Activated CD8-positive, alpha-beta memory T cell treated with anti-CD3 and anti-CD28 coated beads, Interleukin-2, amount 10 ng/mL, durations not matched to agents 7 days and 5 days (primary cell): ENCODE measurements around the gene ERCC1. TPM values are rescaled to one million over a fixed set of nuclear protein-coding genes. Genes with fewer than 3 reads are reported as not detected.

Experiments
- ATAC-seq: fragments of 150-1000 bp; cut with Tn5 transposase; one replicate; pipeline ENCODE4 v1.10.0; 2021; ENCODE audit warnings: moderate library complexity
- CTCF ChIA-PET: fragments of 350-600 bp; sonication (Branson Sonifier 250); formaldehyde crosslinking; loops from one replicate; lab custom pipeline; 2021; ENCODE audit warnings: antibody characterized with exemption; lab: Charles Lee
- DNase-seq: peaks from one replicate; pipeline ENCODE4 v3.0.0-alpha.2; 2020
- H3K27ac Mint-ChIP-seq: one replicate; pipeline ENCODE4 v1.8.0; 2021; ENCODE audit warnings: mild to moderate bottlenecking, mixed read lengths
- H3K27me3 Mint-ChIP-seq: one replicate; pipeline ENCODE4 v1.8.0; 2021; ENCODE audit warnings: mixed read lengths
- H3K36me3 Mint-ChIP-seq: one replicate; pipeline ENCODE4 v1.8.0; 2021; ENCODE audit warnings: mild to moderate bottlenecking, mixed read lengths
- H3K4me1 Mint-ChIP-seq: one replicate; pipeline ENCODE4 v1.8.0; 2021; ENCODE audit warnings: mixed read lengths
- H3K4me3 Mint-ChIP-seq: one replicate; pipeline ENCODE4 v1.8.0; 2021; ENCODE audit warnings: mild to moderate bottlenecking, moderate library complexity, mixed read lengths
- H3K9me3 Mint-ChIP-seq: one replicate; pipeline ENCODE4 v1.8.0; 2022; ENCODE audit warnings: low read depth, mixed read lengths
- total RNA-seq, 2 experiments: library from RNA; stranded (reverse); gene quantifications; one replicate each; pipeline ENCODE4 v1.2.3, GENCODE V29; 2021

Gene ERCC1
- total RNA-seq, 2 experiments from 2014 or later, result 62.5 to 73.4 TPM

DNA sequence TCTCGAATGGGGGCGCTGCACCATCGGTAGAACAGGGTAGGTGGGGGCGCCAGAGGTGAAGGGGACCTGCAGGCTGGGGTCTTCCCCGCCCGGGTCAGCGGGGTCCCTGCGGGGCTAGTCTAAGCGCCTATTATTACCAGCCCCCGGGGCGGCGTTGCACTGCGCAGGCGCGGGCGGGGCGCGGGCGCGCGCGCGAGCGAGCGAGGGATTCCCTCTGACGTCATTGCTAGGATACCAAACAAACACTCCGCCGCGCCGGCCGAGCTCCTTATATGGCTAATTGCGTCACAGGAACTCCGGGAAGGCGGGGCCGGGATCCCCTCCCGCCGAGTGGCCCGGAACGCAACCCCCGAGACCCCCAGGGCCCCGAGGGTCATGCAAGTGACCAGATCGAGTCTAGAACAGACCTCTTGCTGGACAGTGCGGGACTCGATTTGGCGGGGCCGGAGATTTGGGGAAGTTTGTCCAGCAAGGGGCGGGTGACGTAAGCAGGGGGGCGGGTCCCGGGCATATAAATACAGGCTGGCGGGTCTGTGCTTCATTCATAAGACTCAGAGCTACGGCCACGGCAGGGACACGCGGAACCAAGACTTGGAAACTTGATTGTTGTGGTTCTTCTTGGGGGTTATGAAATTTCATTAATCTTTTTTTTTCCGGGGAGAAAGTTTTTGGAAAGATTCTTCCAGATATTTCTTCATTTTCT lies 43.9 kb upstream of the ERCC1 start, which contains the start of gene FOSB:
Gene FOSB, plus strand, starts transcription at position 541 of the 703 bp plus-strand sequence. CDS start 591 bp downstream, outside the sequence.
- Mint-ChIP-seq H3K27ac (peak within 1 kb of the TSS; percentile 96), H3K4me3 (peak within 1 kb of the TSS; percentile 86), H3K4me1 (peaks cover 23% of the 10 kb centered on the region), H3K9me3 (no peaks in the 10 kb centered on the region), H3K27me3 (peaks cover 16% of the 10 kb centered on the region), H3K36me3 (no peaks in the 10 kb centered on the region)
- CTCF ChIA-PET, result interaction anchor here (0.6 to 6.9 kb wide), 18 partner anchors 8 to 301 kb away, joined by 3 to 111 read pairs (median 4); partner anchors contain the start of genes QPCTL, SIX5 and SNRPD2
- peak; percentile 96 for DNase-seq
- ATAC-seq, result peak; percentile 8

GRCh38 chr19:45467115-45467455 lies 43.4 kb upstream of the ERCC1 start:
- Mint-ChIP-seq H3K27ac (peak overlapping the region; percentile 56), H3K36me3 (no peaks in the 10 kb centered on the region), H3K4me3 (peak overlapping the region; percentile 86), H3K9me3 (no peaks in the 10 kb centered on the region), H3K27me3 (peaks cover 11% of the 10 kb centered on the region), H3K4me1 (peaks cover 23% of the 10 kb centered on the region)
- ATAC-seq (no peak), DNase-seq (no peak)
- CTCF ChIA-PET, result interaction anchor here (0.6 to 6.9 kb wide), 17 partner anchors 9 to 302 kb away, joined by 3 to 111 read pairs (median 3); partner anchors contain the start of gene SIX5

GRCh38 chr19:45464852-45465441 lies 41.2 kb upstream of the ERCC1 start:
- Mint-ChIP-seq H3K9me3 (no peaks in the 10 kb centered on the region), H3K27me3 (peaks cover 10% of the 10 kb centered on the region), H3K4me3 (no peak overlapping the region), H3K27ac (no peak overlapping the region), H3K4me1 (peaks cover 16% of the 10 kb centered on the region), H3K36me3 (no peaks in the 10 kb centered on the region)
- CTCF ChIA-PET, result interaction anchor here (2.0 to 6.9 kb wide), 2 partner anchors 14 to 25 kb away, joined by 10 to 111 read pairs; no protein-coding TSS in a partner anchor
- ATAC-seq, result no peak
- no peak for DNase-seq

DNA sequence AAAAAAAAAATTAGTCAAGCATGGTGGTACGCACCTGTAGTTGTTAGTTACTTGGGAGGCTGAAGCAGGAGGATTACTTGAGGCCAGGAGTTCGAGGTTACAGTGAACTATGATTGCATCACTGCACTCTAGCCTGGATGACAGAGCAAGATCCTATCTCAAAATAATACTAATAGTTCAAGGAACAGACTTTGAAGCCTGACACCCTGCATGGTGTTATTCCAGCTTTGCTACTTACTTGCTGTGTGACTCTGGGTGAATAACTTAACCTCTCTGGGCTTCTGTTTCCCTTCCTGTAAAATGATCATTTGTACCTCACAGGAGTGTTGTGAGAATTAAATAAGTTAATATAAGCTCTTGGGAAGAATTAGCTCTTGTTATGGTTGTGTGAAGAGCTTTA lies 40.6 kb upstream of the ERCC1 start:
- CTCF ChIA-PET, result interaction anchor here (2.0 to 6.9 kb wide), 2 partner anchors 14 to 25 kb away, joined by 10 to 111 read pairs; no protein-coding TSS in a partner anchor

GRCh38 chr19:45463241-45463640 lies 39.5 kb upstream of the ERCC1 start:
- Mint-ChIP-seq H3K27ac (no peak overlapping the region), H3K9me3 (no peaks in the 10 kb centered on the region), H3K4me3 (no peak overlapping the region), H3K4me1 (peaks cover 9% of the 10 kb centered on the region), H3K27me3 (peaks cover 10% of the 10 kb centered on the region), H3K36me3 (no peaks in the 10 kb centered on the region)
- DNase-seq (no peak), ATAC-seq (no peak)
- CTCF ChIA-PET, result interaction anchor here (1.9 to 6.9 kb wide), 4 partner anchors 15 to 24 kb away, joined by 7 to 111 read pairs (median 9); no protein-coding TSS in a partner anchor

More for the DNA sequence above, 40.6 kb upstream of the ERCC1 start:
- ATAC-seq, result no peak
- no peak overlapping the region for H3K27ac Mint-ChIP-seq
- no peaks in the 10 kb centered on the region for H3K9me3 Mint-ChIP-seq
- peaks cover 11% of the 10 kb centered on the region for H3K4me1 Mint-ChIP-seq
- H3K27me3 Mint-ChIP-seq, result peaks cover 10% of the 10 kb centered on the region
- H3K4me3 Mint-ChIP-seq, result no peak overlapping the region
- H3K36me3 Mint-ChIP-seq, result no peaks in the 10 kb centered on the region
- no peak for DNase-seq

DNA sequence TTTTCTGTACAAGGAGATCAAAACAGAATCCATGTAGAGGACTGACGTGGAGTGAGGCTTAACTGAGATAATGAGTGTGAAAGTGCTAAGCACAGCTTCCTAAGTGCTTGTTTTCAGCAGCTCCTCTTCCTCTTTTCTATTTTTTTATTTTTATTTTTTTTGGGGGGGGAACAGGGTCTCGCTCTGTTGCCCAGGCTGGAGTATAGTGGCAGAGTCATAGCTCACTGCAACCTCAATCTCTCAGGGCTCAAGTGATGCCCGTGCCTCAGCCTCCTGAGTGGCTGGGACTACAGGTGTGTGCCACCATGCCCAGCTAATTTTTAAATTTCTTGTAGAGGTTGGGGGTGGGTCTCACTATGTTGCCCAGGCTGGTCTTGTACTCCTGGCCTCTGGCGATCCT lies 38.5 kb upstream of the ERCC1 start:
- Mint-ChIP-seq H3K27me3 (peaks cover 10% of the 10 kb centered on the region), H3K36me3 (no peaks in the 10 kb centered on the region), H3K4me3 (no peak overlapping the region), H3K4me1 (peaks cover 3% of the 10 kb centered on the region), H3K27ac (no peak overlapping the region), H3K9me3 (no peaks in the 10 kb centered on the region)
- CTCF ChIA-PET, result interaction anchor here (1.9 to 2.0 kb wide), 2 partner anchors 17 to 23 kb away, joined by 7 to 8 read pairs; no protein-coding TSS in a partner anchor
- ATAC-seq (no peak), DNase-seq (no peak)

GRCh38 chr19:45460807-45461347 lies 37.2 kb upstream of the ERCC1 start:
- Mint-ChIP-seq H3K36me3 (no peaks in the 10 kb centered on the region), H3K4me3 (no peak overlapping the region), H3K4me1 (peaks cover 8% of the 10 kb centered on the region), H3K27me3 (peaks cover 10% of the 10 kb centered on the region), H3K27ac (no peak overlapping the region), H3K9me3 (no peaks in the 10 kb centered on the region)
- ATAC-seq, result no peak
- no peak for DNase-seq
- CTCF ChIA-PET, result interaction anchor here (0.5 kb wide), 1 partner anchor 33 kb away, joined by 3 read pairs; no protein-coding TSS in a partner anchor

DNA sequence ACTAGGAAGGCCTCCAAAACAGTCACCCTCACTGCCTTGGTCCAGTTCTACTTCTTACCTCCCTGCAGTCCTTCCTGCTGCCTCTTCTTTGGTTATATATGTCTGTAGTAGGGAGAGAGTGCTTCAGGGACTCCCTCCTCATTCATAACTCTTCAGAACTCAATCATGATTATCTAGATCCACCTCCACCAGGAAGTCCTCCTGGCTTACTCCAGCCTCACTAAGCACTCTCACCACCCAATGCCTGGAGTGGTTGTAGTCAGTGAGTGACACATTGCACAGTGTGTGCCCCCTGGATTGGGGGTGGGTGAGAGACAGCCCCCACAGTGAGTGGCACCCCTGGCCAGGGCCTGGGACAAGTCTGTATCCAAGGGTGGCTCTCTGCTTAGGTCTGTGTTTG lies 34.1 kb upstream of the ERCC1 start:
- no peak for ATAC-seq
- Mint-ChIP-seq H3K4me1 (peaks cover 15% of the 10 kb centered on the region), H3K9me3 (no peaks in the 10 kb centered on the region), H3K4me3 (no peak overlapping the region), H3K27ac (no peak overlapping the region), H3K27me3 (peaks cover 11% of the 10 kb centered on the region), H3K36me3 (no peaks in the 10 kb centered on the region)
- CTCF ChIA-PET, result interaction anchor here (1.3 to 3.3 kb wide), 4 partner anchors 8 to 18 kb away, joined by 3 to 18 read pairs (median 9); partner anchors contain the start of gene FOSB
- no peak for DNase-seq

- Mint-ChIP-seq H3K27me3 (peaks cover 11% of the 10 kb centered on the region), H3K4me3 (no peak overlapping the region), H3K9me3 (no peaks in the 10 kb centered on the region), H3K27ac (no peak overlapping the region), H3K4me1 (peaks cover 24% of the 10 kb centered on the region), H3K36me3 (no peaks in the 10 kb centered on the region)
- DNase-seq (no peak), ATAC-seq (no peak)
- CTCF ChIA-PET, result interaction anchor here (0.6 to 3.3 kb wide), 10 partner anchors 9 to 323 kb away, joined by 3 to 18 read pairs (median 5); partner anchors contain the start of gene FOSB
These were observed 32.7 kb upstream of the ERCC1 start for GRCh38 chr19:45456500-45456815.

DNA sequence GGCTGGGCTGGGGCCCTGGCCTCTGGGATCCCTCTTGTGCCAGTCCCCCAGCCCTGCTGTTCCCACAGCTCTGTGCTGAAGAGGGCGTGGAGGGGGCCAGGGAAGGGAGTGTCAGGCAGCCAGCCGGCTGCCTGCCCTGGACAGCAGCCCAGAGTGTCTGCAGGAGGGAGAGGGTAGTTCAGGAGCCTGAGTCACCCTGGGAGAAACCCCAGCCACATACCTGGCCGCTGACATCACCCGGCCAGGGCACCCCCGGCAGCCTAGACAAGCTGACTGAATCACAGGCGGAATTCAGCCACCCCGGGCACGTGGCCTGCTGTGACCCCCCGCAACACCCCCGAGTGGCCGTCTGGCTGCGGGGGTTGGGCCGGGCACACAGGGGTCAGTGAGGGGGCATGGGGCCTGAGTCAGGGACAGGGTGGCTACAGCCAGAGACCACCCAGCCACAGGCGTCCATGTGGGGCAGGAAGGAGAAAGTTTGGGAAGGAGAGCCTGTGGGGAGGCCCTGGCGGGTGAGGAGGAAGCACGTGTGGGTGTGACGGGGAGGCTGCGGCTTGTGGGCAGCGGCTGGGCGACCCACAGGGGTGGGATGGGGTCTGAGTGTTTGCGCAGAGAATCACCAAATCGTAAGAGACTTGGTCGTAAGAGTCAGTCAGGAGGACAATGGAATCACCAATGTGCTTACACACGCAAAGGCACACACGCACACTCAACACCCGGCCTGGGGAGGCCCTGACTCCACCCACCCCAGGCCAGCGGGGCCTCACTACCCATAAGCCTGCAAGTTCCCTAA lies 32.2 kb upstream of the ERCC1 start:
- H3K36me3 Mint-ChIP-seq, result no peaks in the 10 kb centered on the region
- ATAC-seq (peak; percentile 40), DNase-seq (peak; percentile 73)
- H3K4me3 Mint-ChIP-seq, result no peak overlapping the region
- H3K27me3 Mint-ChIP-seq, result peaks cover 9% of the 10 kb centered on the region
- H3K9me3 Mint-ChIP-seq, result no peaks in the 10 kb centered on the region
- peaks cover 29% of the 10 kb centered on the region for H3K4me1 Mint-ChIP-seq
- CTCF ChIA-PET, result interaction anchor here (1.0 to 3.3 kb wide), 7 partner anchors 11 to 28 kb away, joined by 3 to 18 read pairs (median 6); partner anchors contain the start of gene FOSB
- H3K27ac Mint-ChIP-seq, result no peak overlapping the region

DNA sequence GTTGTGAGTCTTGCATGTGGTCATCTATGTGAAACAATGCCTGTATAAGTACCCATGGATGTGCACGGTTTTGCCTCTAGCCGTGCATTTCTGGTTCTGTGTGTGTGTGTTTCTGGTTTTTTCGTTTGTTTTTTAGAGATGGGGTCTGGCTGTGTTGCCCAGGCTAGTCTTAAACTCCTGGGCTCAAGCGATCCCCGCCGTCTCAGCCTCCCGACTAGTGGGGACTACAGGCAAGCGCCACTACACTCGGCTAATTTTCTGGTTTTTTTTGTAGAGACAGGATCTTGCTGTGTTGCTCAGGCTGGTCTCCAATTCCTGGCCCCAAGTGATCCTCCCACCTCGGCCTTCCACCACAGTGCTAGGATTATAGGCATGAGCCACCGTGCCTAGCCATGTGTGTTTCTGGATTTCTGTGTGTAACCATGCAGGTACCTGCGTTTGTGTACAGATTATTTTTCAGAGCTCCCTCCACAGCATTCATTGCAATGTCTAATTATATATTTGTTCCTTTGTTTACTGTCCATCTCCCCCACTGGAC lies 28.2 kb upstream of the ERCC1 start:
- Mint-ChIP-seq H3K4me1 (peaks cover 51% of the 10 kb centered on the region), H3K4me3 (peak overlapping the region; percentile 84), H3K36me3 (peaks cover 2% of the 10 kb centered on the region), H3K27me3 (peaks cover 6% of the 10 kb centered on the region), H3K27ac (peak overlapping the region; percentile 92), H3K9me3 (no peaks in the 10 kb centered on the region)
- DNase-seq, result no peak
- CTCF ChIA-PET, result interaction anchor here (1.0 to 2.1 kb wide), 4 partner anchors 13 to 33 kb away, joined by 6 to 7 read pairs (median 6); partner anchors contain the start of gene FOSB
- no peak for ATAC-seq

GRCh38 chr19:45451131-45451849 lies 27.6 kb upstream of the ERCC1 start:
- peak overlapping the region; percentile 84 for H3K4me3 Mint-ChIP-seq
- DNase-seq, result peak; percentile 71

More at GRCh38 chr19:45451131-45451849, 27.6 kb upstream of the ERCC1 start:
- Mint-ChIP-seq H3K27ac (peak overlapping the region; percentile 92), H3K4me1 (peaks cover 49% of the 10 kb centered on the region), H3K36me3 (peaks cover 2% of the 10 kb centered on the region), H3K27me3 (peaks cover 6% of the 10 kb centered on the region), H3K9me3 (no peaks in the 10 kb centered on the region)
- CTCF ChIA-PET, result interaction anchor here (1.0 to 2.1 kb wide), 4 partner anchors 12 to 34 kb away, joined by 6 to 7 read pairs (median 6); partner anchors contain the start of gene FOSB
- peak; percentile 22 for ATAC-seq
